Fibroblast of mammary gland (primary cell): ENCODE data around the gene KRTAP13-1.

ENCODE experiments used
- DNase-seq: peaks from one replicate; pipeline ENCODE4 v3.0.0-alpha.2; 2010; ENCODE audit warnings: low read depth
- H3K4me3 ChIP-seq: 2 replicates; pipeline ENCODE4 v1.5.1; 2011; ENCODE audit warnings: low read depth, mild to moderate bottlenecking, low read length, moderate library complexity; ENCODE audit not compliant: control insufficient read depth
- CTCF ChIP-seq: conservative IDR thresholded peaks from 2 replicates; pipeline ENCODE4 v1.5.1; 2011; ENCODE audit warnings: low read depth, low read length, inconsistent platforms; ENCODE audit not compliant: control insufficient read depth, insufficient read depth

Gene KRTAP13-1

GRCh38 chr21:30426731-30427130, 30.9 kb downstream of the KRTAP13-1 start:
- no peak for TF ChIP-seq CTCF
- no peak overlapping the region for H3K4me3 ChIP-seq
- DNase-seq: no peak

- no peak for TF ChIP-seq CTCF
- no peak for DNase-seq
- no peak within 1 kb of the TSS for H3K4me3 ChIP-seq
These were observed 34.4 kb downstream of the KRTAP13-1 start, which contains the start of gene KRTAP13-4 for GRCh38 chr21:30430170-30430655. Gene KRTAP13-4 (plus strand): TSS chr21:30430220. CDS start chr21:30430276, 56 bp downstream.

- DNase-seq: peak; percentile 40
- peak; percentile 68 for TF ChIP-seq CTCF
These were observed 38.3 kb downstream of the KRTAP13-1 start for GRCh38 chr21:30434033-30434631.

GRCh38 chr21:30437010-30437565, 41.3 kb downstream of the KRTAP13-1 start:
- H3K4me3 ChIP-seq: no peak overlapping the region
- no peak for TF ChIP-seq CTCF
- no peak for DNase-seq

More at GRCh38 chr21:30434033-30434631, 38.3 kb downstream of the KRTAP13-1 start:
- H3K4me3 ChIP-seq: no peak overlapping the region

- H3K4me3 ChIP-seq: no peak within 1 kb of the TSS
- TF ChIP-seq CTCF: no peak
These were observed 44.1 kb downstream of the KRTAP13-1 start, which contains the start of gene KRTAP15-1 for GRCh38 chr21:30439975-30440374. Gene KRTAP15-1 (plus strand): TSS chr21:30440275. CDS start chr21:30440328, 53 bp downstream.

GRCh38 chr21:30443226-30443625, 47.4 kb downstream of the KRTAP13-1 start:
- no peak for DNase-seq
- TF ChIP-seq CTCF: no peak
- H3K4me3 ChIP-seq: no peak overlapping the region

More at GRCh38 chr21:30439975-30440374, 44.1 kb downstream of the KRTAP13-1 start, which contains the start of gene KRTAP15-1:
- DNase-seq: no peak

GRCh38 chr21:30444204-30444603, 48.4 kb downstream of the KRTAP13-1 start:
- no peak for TF ChIP-seq CTCF
- DNase-seq: no peak
- H3K4me3 ChIP-seq: no peak overlapping the region
